Activated T-helper 1 cell treated with Interleukin-2 at 50 U/mL for 16 hours (primary cell): ENCODE measurements around the gene CMTM8.
A peak's percentile ranks its signal among the peaks of the same experiment; 100 is the strongest.

Source experiments
- DNase-seq: peaks from one replicate; pipeline ENCODE4 v3.0.0-alpha.2; 2020; ENCODE audit warnings: low read depth

The CMTM8 gene

DNA sequence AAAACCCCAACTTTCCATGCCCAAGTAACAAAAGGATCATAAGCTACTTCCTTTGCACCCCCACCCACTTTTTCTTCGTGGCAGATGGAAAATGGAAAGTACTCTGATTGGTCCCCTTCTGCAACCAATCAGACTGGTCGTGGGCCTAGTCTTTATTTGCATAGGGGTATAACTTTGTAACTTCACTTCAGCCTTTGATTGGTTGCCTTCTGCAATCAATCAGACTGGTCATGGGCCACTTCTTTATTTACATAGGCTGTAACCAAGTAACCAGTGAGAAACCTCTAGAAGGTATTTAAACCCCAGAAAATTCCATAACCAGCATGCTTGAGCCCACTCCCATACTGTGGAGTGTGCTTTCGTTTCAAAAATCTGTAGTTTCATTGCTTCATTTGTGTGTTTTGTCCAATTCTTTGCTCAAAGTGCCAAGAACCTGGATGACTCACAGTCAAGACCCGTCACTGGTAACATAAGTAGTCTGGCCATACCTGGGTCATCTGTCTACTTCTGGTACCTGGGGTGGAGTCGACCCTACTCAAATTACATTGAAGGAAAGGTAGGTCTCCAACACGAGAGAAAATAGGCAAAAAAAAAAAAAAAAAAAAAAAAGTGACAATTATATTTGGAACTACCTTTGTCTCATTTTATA, 41.9 kb downstream of the CMTM8 start:
- no peak for DNase-seq

DNA sequence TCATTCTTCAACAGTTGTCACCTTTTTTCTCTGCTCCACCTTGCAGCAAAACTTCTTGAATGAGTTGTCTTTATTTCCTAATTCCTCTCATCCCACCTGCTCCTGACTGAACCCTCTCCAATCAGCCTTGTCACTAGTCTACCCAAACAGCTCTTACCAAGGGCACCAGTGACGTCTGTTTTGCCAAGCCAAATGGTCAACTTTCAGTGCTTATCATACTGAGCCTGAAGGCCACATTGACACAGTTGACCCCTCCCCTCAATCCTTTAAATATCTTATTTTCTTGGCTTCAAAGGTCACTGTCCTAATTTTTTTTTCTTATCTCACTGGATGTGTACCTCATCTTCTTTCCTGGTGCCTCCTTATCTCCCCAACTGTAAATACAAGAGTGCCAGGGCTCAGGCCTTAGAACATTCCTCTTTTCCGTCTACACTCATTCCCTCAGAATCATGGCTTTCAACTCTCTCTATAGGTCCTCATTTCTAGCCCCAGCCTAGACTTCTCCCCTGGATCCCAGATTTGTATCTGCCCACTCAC, 43.2 kb downstream of the CMTM8 start:
- DNase-seq, result no peak

DNA sequence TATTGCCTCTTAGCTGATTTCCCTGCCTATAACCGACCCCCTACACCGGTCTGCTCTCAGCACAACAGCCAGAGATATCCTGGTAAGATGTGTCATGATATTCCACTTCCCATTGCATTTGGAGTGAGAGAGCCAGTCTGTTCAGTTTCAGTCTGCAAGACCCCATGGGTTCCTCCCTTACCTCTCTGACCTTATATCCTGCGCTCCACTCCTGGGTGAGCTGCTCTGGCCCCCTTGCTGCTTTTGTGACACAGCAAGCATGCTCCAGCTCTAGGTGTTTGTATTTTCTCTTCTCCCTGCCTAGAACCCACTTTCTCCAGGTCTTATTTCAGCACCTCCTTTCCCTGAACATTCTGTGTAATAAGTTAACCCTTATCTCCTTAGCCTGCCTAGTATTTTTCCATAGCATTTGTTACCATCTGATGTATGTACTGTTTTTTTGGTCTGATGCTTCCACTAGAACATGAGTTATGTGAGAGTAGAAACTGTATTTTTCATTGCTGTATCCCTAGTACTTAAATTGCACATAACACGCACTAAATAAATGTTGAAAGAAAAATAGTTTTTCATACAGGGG, 44.2 kb downstream of the CMTM8 start:
- no peak for DNase-seq

DNA sequence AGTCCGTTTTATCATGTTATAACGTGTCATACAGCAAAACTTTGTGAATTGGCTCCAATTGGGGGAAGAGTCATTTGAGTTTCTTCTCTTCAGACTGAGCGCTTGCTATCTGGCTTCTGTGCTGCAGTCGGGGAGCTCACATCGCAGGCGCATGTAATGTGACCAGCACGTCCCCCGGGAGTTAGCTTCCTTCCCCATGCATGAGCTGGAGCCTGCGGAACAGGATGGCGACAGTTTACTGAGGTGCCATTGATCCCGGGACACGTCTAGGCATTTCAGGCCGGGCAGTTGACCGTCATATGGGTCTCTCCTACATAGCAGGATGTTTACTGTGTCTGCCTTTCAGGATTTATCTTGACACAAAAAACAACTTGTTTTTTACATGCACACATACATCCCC, 44.8 kb downstream of the CMTM8 start:
- DNase-seq, result no peak

DNA sequence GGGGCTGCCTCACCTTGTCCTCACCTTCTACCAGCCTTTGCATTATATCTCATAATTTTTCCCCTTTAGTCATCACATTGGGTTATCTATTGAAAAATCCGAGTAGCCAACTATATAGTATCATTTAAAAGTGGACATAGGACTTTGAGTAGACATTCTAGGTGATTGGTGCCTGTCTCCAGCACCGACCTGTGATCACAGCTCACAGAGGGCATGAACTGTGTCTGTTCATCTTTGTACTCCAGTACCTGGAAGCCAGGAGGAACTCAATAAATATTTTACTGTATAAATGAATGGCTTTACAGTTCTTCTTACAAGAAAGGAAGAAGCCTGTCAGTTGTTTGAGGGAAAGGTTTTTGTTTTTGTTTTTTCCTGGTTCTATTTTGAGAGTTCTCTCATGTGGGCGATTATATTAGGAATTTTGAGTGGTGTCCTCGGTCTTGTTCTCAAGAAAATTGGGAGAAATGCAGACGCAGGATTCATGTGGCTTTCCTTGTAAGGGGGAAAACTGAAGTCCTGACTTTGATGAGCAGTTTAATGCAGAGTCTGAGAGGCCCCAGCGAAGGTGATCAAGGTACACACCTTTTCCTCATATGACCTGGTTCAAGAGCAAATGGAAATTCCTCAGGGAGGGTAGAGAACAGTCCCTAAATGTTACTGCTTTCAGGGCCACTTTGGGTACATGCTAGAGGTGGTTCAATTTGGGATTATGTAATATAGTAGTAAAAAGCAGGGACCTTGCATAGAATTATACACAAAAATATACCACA, 46.1 kb downstream of the CMTM8 start:
- DNase-seq, result no peak

- no peak for DNase-seq
Observed at GRCh38 chr3:32285891-32286290, 47.4 kb downstream of the CMTM8 start.

DNA sequence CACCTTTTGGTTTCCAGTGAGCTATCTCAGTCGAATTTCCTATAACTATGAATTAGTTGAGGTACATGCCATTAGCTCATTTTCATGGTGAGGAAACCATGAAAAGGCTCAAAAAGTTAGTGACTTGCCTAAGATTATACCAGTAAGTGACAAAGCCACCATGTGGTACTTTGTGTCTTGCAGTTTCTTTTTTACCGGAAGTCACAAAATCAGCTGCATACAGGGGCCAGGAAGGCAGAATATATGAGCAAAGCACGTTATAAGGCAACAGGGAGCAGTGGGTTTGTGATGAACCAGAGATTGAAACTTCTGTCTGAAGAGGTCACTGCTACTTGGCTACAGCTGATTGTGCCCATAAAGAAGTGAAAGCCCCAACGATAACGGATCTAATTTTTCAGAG, 50.3 kb downstream of the CMTM8 start:
- no peak for DNase-seq

GRCh38 chr3:32290619-32291018, 52.1 kb downstream of the CMTM8 start:
- DNase-seq, result no peak

DNA sequence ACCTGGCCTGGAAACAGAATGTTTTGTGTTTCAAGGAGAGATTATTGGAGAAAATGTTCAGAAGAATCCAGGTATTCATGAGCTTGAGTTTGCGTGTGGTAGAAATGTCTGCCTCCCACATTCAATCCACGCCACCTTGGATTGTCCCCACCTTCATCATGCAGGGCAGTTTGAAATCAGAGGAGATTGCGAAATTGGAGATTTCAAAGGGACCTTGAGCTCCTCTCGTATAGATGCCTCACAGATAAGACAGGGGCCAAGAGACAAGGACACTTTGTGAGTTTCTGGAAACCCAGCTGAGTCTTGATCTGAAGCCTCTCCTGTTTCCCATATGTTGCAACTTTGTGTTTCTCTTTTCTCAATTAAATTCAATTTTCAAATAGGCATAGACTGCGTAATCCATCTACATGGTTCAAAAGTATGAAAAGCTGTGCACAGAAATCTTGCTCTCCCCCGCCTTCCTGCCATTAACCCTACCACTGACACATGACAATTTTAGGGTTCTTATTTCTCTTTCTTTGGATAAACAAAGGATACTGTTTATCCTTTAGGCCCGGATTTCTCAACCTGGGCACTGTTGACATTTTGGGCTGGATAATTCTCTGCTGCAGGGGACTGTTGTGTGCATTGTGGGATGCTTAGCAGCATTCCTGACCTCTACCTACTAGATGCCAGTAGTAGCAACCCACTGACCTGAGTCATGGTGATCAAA, 53.8 kb downstream of the CMTM8 start:
- DNase-seq, result no peak

DNA sequence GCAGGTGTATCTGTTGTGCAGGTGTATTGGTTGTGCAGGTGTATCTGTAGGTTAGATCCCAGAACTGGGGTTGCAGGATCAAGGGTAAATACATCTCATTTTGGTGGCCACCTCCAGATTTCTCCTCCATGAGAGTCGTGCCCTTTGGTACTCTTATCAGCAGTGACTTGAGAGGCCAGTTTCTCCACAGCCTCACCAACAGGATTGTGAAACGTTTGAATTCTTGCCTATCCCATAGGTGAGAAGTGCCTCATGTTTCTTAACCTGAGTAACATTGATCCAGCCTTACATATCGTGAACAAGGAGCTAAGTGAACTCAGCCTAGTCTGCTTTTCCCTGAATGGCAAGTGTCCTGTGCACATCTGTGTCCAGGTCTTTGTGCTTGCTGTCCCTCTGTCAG, 55.4 kb downstream of the CMTM8 start:
- DNase-seq, result no peak

DNA sequence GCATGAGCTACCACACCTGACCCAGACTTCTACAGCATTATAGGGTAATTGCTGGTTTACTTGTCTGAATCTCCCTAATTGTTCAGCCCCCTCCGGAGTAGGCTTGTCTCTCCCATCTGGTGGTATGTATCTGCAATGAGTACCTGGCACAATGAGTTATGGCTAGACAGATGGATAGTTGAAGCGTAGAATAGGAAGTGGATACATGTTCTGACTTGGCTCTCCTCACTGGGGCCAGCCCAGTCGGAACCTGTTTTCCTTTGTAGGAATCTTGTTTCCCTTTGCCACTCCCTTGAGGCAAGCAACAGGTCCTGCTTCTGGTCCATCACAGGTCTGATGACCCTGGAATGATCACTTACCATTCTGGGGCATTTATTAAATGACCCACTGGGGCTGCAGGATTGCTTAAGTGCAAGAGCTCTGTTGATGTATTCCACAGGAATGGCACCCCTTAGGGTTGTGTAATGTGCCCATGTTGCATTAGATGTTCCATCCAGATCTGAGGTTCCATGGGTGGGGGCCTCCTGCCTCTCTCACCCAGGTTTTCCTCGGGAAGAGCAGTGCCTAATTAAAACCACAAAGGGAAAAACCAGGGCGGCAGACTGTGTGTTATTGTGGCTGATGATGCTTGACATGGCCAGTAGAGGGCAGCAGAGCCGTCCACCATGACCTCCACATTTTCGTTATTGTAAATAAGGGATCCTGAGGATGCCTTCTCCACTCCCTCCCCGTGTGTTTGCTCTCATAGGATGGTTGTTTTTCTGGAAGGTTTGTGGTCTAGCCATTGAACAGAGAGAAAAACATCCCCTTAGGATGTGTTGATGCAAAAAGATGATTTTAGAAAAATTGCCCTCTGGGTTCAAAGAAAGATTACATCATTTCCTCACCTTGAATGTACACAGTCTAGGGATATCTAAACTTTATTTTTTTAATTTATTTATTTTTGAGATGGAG, 58.0 kb downstream of the CMTM8 start:
- peak; percentile 41 for DNase-seq

DNA sequence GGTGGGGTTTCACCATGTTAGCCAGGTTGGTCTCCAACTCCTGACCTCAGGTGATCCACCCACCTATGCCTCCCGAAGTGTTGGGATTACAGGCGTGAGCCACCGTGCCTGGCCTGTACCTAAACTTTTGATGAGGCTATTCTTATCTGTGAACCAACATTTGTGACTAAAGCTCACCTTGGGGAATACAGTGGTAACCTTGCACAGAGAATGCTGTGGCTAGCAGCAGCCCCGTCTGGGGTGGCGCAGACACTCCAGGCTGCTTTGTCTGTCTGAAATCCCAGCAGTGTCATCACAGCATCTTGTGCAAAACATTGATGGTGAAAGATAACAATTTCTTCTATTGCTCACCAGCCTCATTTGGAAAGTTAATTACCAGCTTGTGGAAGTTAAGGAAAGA, 58.9 kb downstream of the CMTM8 start:
- DNase-seq, result peak; percentile 57

DNA sequence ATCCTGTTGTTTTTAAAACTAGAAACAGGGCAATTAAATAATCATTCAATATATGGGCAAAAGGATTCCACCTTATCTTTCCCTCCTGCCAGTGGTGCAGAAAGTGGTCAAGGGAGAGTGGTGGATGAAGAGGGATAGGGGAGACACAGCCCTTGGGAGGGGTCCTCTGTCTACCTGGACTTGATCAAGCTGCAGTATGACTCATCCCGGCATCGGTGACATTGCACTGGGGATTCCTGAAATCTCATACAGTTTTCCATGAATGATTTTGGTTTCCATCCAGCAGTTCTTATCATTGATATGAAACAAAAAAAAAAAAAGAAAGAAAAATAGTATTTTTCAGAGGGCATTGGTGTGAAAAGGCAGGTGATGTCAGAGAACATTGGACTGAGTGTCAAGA, 62.9 kb downstream of the CMTM8 start:
- no peak for DNase-seq

GRCh38 chr3:32302601-32303398, 64.3 kb downstream of the CMTM8 start:
- DNase-seq, result no peak

DNA sequence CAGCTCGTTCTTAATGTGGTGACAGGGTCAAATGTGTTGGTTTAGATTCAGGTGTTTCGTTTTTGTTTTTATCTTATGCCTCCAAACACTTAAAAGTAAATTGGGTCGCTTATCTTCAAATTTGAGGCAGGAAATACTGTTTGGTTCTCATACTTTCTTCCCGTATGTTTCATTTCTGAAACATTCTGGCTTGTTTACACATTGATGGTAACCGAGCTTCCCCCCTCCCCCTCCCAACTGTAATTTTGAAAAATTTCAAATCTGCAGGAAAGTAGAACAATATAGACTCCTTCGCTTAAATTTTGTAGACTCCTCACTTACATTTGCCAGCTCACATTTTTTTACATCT, 64.9 kb downstream of the CMTM8 start:
- DNase-seq, result no peak

- no peak for DNase-seq
Observed at GRCh38 chr3:32303977-32304881, 65.7 kb downstream of the CMTM8 start.

GRCh38 chr3:32305361-32305876, 66.9 kb downstream of the CMTM8 start:
- no peak for DNase-seq

- DNase-seq, result no peak
Observed at GRCh38 chr3:32306072-32306471, 67.6 kb downstream of the CMTM8 start.

GRCh38 chr3:32307591-32307990, 69.1 kb downstream of the CMTM8 start:
- no peak for DNase-seq
